DOHH2 (cell line): ENCODE data around the gene TNPO1.
"Not testable (repeated sequence)": the region's sequence is repeated elsewhere in the genome, so short reads cannot be mapped to it uniquely, and the experiment has no call there.

ENCODE experiments used
- H3F3A ChIP-seq: fragments of 200-600 bp; sonication (generic), shearing (Covaris generic); 2 replicates; pipeline ENCODE4 v1.6.0; 2016; ENCODE audit warnings: antibody characterized with exemption, mild to moderate bottlenecking; ENCODE audit not compliant: control insufficient read depth, insufficient read depth
- H3K27ac ChIP-seq: fragments of 200-600 bp; sonication (generic); 2 replicates; pipeline ENCODE4 v1.5.1; 2014; ENCODE audit warnings: low read depth, mild to moderate bottlenecking, low read length, moderate library complexity
- H3K27me3 ChIP-seq: fragments of 200-600 bp; sonication (generic); 2 replicates; pipeline ENCODE4 v1.6.1; 2014; ENCODE audit warnings: mild to moderate bottlenecking, low read length, mixed read lengths; ENCODE audit not compliant: control insufficient read depth
- H3K36me3 ChIP-seq: fragments of 200-600 bp; sonication (generic); 2 replicates; pipeline ENCODE4 v1.6.1; 2014; ENCODE audit warnings: mild to moderate bottlenecking, low read length, moderate library complexity, mixed read lengths; ENCODE audit not compliant: control insufficient read depth
- H3K4me1 ChIP-seq: fragments of 200-600 bp; sonication (generic); 2 replicates; pipeline ENCODE4 v1.6.1; 2014; ENCODE audit warnings: mild to moderate bottlenecking, low read length, mixed read lengths; ENCODE audit not compliant: control insufficient read depth
- H3K4me2 ChIP-seq: fragments of 200-600 bp; sonication (generic); 2 replicates; pipeline ENCODE4 v1.6.0; 2014; ENCODE audit warnings: mild to moderate bottlenecking, low read length, moderate library complexity
- H3K4me3 ChIP-seq: fragments of 200-600 bp; sonication (generic); 2 replicates; pipeline ENCODE4 v1.5.1; 2014; ENCODE audit warnings: mild to moderate bottlenecking, low read length, mixed read lengths
- H3K79me2 ChIP-seq: fragments of 200-600 bp; sonication (generic); 2 replicates; pipeline ENCODE4 v1.6.1; 2014; ENCODE audit warnings: mild to moderate bottlenecking, low read length, mixed read lengths; ENCODE audit not compliant: control insufficient read depth
- H3K9me2 ChIP-seq: fragments of 200-600 bp; sonication (generic); replicated peaks from 2 replicates; pipeline ENCODE4 v1.6.1; 2014; ENCODE audit warnings: mild to moderate bottlenecking, low read length, mixed read lengths; ENCODE audit not compliant: control insufficient read depth
- H3K9me3 ChIP-seq: fragments of 200-600 bp; sonication (generic); 2 replicates; pipeline ENCODE4 v1.6.1; 2014; ENCODE audit warnings: antibody characterized with exemption, low read length, mixed read lengths; ENCODE audit not compliant: control insufficient read depth, insufficient read depth
- H4K20me1 ChIP-seq: fragments of 200-600 bp; sonication (generic); 2 replicates; pipeline ENCODE4 v1.6.0; 2014; ENCODE audit warnings: low read depth, mild to moderate bottlenecking, antibody characterized with exemption, low read length, moderate library complexity; ENCODE audit not compliant: control insufficient read depth, insufficient read depth
- EZH2phosphoT487 ChIP-seq: fragments of 200-600 bp; sonication (generic); IDR thresholded peaks from 2 replicates; pipeline ENCODE4 v1.6.1; 2017; ENCODE audit warnings: borderline replicate concordance, mild to moderate bottlenecking, antibody characterized with exemption, low read length, moderate library complexity, mixed read lengths
- TF ChIP-seq, protein P1 (sequence below): fragments of 200-600 bp; sonication (generic); IDR thresholded peaks from one replicate; pipeline ENCODE4 v1.5.1; 2014; ENCODE audit warnings: antibody characterized with exemption, mild to moderate bottlenecking, low read depth, low read length; ENCODE audit not compliant: poor library complexity, severe bottlenecking

The TNPO1 gene

DNA sequence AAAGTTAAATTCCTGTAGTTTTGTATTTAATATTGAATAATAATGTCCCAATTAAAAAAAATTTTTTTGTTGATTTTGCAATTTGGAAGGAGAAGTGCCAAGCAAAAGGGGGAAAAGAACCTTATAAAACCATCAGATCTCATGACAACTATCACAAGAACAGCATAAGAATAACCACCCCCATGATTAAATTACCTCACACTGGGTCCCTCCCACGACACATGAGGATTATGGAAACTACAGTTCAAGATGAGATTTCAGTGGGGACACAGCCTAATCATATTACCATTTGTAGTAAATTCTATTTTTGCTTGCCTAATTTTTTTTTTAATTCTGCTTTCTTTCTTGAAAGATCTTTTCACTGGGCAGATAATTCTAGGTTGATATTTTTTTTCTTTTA is 106.0 kb downstream of the TNPO1 start:
- H4K20me1 ChIP-seq: no peaks in the 10 kb centered on the region
- no peak overlapping the region for H3K4me2 ChIP-seq
- no peaks in the 10 kb centered on the region for H3K36me3 ChIP-seq
- H3K4me1 ChIP-seq: no peaks in the 10 kb centered on the region
- peaks cover 13% of the 10 kb centered on the region; the same call in 1 of the 2 replicates for H3F3A ChIP-seq
- no peaks in the 10 kb centered on the region; the same call in 1 of the 2 replicates for H3K9me3 ChIP-seq
- no peaks in the 10 kb centered on the region for H3K9me2 ChIP-seq
- H3K4me3 ChIP-seq: no peak overlapping the region
- no peak overlapping the region for H3K27ac ChIP-seq
- TF ChIP-seq, protein P1, sequence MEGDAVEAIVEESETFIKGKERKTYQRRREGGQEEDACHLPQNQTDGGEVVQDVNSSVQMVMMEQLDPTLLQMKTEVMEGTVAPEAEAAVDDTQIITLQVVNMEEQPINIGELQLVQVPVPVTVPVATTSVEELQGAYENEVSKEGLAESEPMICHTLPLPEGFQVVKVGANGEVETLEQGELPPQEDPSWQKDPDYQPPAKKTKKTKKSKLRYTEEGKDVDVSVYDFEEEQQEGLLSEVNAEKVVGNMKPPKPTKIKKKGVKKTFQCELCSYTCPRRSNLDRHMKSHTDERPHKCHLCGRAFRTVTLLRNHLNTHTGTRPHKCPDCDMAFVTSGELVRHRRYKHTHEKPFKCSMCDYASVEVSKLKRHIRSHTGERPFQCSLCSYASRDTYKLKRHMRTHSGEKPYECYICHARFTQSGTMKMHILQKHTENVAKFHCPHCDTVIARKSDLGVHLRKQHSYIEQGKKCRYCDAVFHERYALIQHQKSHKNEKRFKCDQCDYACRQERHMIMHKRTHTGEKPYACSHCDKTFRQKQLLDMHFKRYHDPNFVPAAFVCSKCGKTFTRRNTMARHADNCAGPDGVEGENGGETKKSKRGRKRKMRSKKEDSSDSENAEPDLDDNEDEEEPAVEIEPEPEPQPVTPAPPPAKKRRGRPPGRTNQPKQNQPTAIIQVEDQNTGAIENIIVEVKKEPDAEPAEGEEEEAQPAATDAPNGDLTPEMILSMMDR: no peak
- no peak for TF ChIP-seq EZH2phosphoT487
- H3K27me3 ChIP-seq: peaks cover 7% of the 10 kb centered on the region; the same call in 1 of the 2 replicates
- no peaks in the 10 kb centered on the region for H3K79me2 ChIP-seq

DNA sequence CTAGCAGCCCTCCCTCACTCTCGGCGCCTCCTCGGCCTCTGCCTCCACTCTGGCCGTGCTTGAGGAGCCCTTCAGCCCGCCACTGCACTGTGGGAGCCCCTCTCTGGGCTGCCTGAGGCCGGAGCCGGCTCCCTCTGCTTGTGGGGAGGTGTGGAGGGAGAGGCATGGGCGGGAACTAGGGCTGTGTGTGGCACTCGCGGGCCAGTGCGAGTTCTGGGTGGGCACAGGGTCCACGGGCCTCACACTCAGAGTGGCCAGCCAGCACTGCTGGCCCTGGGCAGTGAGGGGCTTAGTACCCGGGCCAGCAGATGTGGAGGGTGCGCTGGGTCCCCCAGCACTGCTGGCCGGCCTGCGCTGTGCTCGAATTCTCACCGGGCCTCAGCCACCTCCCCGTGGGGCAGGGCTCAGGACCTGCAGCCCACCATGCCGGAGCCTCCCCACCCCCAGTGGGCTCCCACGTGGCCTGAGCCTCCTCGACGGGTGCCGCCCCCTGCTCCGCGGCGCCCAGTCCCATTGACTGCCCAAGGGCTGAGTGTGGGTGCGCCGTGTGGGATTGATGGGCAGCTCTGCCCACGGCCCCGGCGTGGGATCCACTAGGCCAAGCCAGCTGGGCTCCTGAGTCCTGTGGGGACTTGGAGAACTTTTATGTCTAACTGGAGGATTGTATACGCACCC is 109.0 kb downstream of the TNPO1 start:
- Histone ChIP-seq H3K79me2 (no peaks in the 10 kb centered on the region), H4K20me1 (no peaks in the 10 kb centered on the region), H3K27ac (no peak overlapping the region), H3K4me3 (no peak overlapping the region), H3K27me3 (peaks cover 7% of the 10 kb centered on the region; the same call in 1 of the 2 replicates), H3K36me3 (no peaks in the 10 kb centered on the region), H3K9me3 (no peaks in the 10 kb centered on the region; the same call in 1 of the 2 replicates), H3K4me1 (no peaks in the 10 kb centered on the region), H3K4me2 (no peak overlapping the region), H3F3A (peaks cover 4% of the 10 kb centered on the region; the same call in 1 of the 2 replicates), H3K9me2 (no peaks in the 10 kb centered on the region)
- TF ChIP-seq, protein P1: no peak
- TF ChIP-seq EZH2phosphoT487: no peak

DNA sequence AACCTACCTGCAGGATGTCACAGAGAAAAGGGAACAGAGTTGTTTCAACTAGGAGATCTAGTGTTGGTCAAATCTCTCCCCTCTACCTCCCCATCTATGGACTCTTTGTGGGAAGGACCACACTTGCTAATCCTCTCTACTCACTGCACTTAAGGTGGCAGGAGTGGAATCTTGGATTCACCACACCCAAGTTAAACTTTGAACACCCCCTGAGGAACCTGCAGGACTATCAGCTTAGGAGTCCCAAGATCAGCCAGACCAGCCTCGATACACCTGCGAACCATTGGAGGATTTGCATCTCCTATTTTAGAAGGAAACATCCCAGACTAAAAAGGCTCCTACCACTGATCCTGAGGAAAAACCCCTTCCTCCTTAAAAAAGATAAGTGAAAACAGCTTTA is 116.2 kb downstream of the TNPO1 start:
- H3K4me2 ChIP-seq, H3K4me3 ChIP-seq, H3K27ac ChIP-seq, H3K36me3 ChIP-seq, H3K79me2 ChIP-seq, H3K27me3 ChIP-seq, H3K4me1 ChIP-seq, H3K9me2 ChIP-seq, H3F3A ChIP-seq, H4K20me1 ChIP-seq, H3K9me3 ChIP-seq: not testable (repeated sequence)

DNA sequence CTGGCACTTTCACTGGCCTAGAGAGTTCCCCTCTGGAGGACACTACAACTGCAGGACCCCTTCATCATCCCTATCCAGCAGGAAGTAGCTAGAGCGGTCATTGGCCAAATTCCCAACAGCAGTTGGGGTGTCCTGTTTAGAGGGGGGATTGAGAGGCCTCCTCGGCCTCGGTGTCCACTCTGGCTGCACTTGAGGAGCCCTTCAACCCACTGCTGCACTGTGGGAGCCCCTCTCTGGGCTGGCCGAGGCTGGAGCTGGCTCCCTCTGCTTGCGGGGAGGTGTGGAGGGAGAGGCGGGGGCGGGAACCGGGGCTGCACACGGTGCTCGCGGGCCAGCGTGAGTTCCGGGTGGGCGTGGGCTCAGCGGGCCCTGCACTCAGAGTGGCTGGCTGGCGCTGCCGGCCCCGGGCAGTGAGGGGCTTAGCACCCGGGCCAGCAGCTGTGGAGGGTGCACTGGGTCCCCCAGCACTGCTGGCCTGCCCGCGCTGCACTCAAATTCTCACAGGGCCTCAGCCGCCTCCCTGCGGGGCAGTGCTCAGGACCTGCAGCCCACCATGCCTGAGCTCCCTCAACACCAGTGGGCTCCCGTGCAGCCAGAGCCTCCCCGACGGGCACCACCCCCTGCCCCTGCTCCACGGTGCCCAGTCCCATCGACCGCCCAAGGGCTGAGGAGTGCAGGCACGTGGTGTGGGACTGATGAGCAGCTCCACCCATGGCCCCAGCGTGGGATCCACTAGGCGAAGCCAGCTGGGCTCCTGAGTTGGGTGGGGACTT is 118.7 kb downstream of the TNPO1 start:
- H3K27ac ChIP-seq, H3K9me3 ChIP-seq, H4K20me1 ChIP-seq, H3K79me2 ChIP-seq, H3K4me3 ChIP-seq, H3K9me2 ChIP-seq, H3K27me3 ChIP-seq, H3K4me2 ChIP-seq, H3F3A ChIP-seq, H3K4me1 ChIP-seq, H3K36me3 ChIP-seq: not testable (repeated sequence)
